HCT116 (cell line): ENCODE data around the gene TMEM174. TPM values are rescaled to one million over a fixed set of nuclear protein-coding genes. Genes with fewer than 3 reads are reported as not detected.

ENCODE experiments used
- ATAC-seq: fragments of 200-7000 bp; cut with Tn5 transposase; 2 replicates; pipeline ENCODE4 v1.9.1; 2020; ENCODE audit warnings: mild to moderate bottlenecking, moderate library complexity
- BruUV-seq: library from RNA; stranded (reverse); fragments of 400-500 nt; replicated peaks from 2 replicates; lab custom pipeline; 2021; lab: Mats Ljungman, UMichigan
- CTCF ChIA-PET: fragments of 300-600 bp; sonication (Branson Sonifier 250); formaldehyde crosslinking; loops from one replicate; lab custom pipeline; 2021; ENCODE audit warnings: antibody characterized with exemption; lab: Charles Lee
- POLR2A ChIA-PET: fragments of 300-600, 350-600 bp; sonication (Branson Sonifier 250); formaldehyde crosslinking; loops from one replicate; lab custom pipeline; 2021; ENCODE audit warnings: antibody characterized with exemption; lab: Charles Lee
- RAD21 ChIA-PET, 2 experiments: fragments of 300-600 bp; sonication (Branson Sonifier 250); formaldehyde crosslinking; loops; one replicate each; lab custom pipeline; 2023; ENCODE audit warnings: low total read pairs in 2 of 2; ENCODE audit not compliant: uncharacterized antibody in 2 of 2, unreplicated experiment in 2 of 2, low non-redundant PET in 1 of 2; lab: Charles Lee
- DNase-seq: peaks from one replicate; pipeline ENCODE4 v3.0.0-alpha.2; 2010; ENCODE audit warnings: low read depth, low spot score
- H2AFZ ChIP-seq: fragments of 200-600 bp; shearing (Covaris generic), sonication (generic); 2 replicates; pipeline ENCODE4 v1.6.1; 2017; ENCODE audit warnings: low read depth, mixed run types, mixed read lengths, antibody characterized with exemption, low read length; ENCODE audit not compliant: poor library complexity, severe bottlenecking
- H3K27ac ChIP-seq: 2 replicates; pipeline ENCODE4 v1.5.1; 2012; ENCODE audit warnings: low read depth, low read length
- H3K27me3 ChIP-seq: fragments of 200-600 bp; sonication (generic); 2 replicates; pipeline ENCODE4 v1.6.1; 2016; ENCODE audit warnings: mixed run types, low read length, mixed read lengths; ENCODE audit not compliant: insufficient read depth
- H3K36me3 ChIP-seq, 2 experiments: fragments of 200-500 bp in 1 of 2; fragments of 200-600 bp in 1 of 2; sonication (Bioruptor generic) in 1 of 2; sonication (generic) in 1 of 2; 2 replicates each; pipeline versions ENCODE4 v1.5.1 to v1.6.1; 2014 to 2016; ENCODE audit warnings: low read length in 2 of 2, inconsistent platforms in 1 of 2, mixed read lengths in 1 of 2, mixed run types in 1 of 2; ENCODE audit not compliant: insufficient read depth in 2 of 2, control insufficient read depth in 1 of 2
- H3K4me1 ChIP-seq, 2 experiments: fragments of 200-600 bp in 1 of 2; sonication (generic) in 1 of 2; 2 replicates each; pipeline versions ENCODE4 v1.5.1 to v1.6.1; 2012 to 2017; ENCODE audit warnings: low read length in 2 of 2, inconsistent platforms in 1 of 2, mild to moderate bottlenecking in 1 of 2, mixed read lengths in 1 of 2, mixed run types in 1 of 2, moderate library complexity in 1 of 2; ENCODE audit not compliant: insufficient read depth in 2 of 2, control insufficient read depth in 1 of 2
- H3K4me2 ChIP-seq: fragments of 200-600 bp; sonication (generic); 2 replicates; pipeline ENCODE4 v1.6.1; 2017; ENCODE audit warnings: mixed run types, low read length, mixed read lengths
- H3K4me3 ChIP-seq, 2 experiments: fragments of 200-600 bp in 1 of 2; sonication (generic) in 1 of 2; replicated peaks in 1 of 2; 2 replicates each; pipeline ENCODE4 v1.5.1; 2011 to 2016; ENCODE audit warnings: low read length in 2 of 2, control low read depth in 1 of 2, low read depth in 1 of 2, mild to moderate bottlenecking in 1 of 2, mixed read lengths in 1 of 2, mixed run types in 1 of 2
- H3K79me2 ChIP-seq: fragments of 200-600 bp; sonication (generic); 2 replicates; pipeline ENCODE4 v1.6.1; 2017; ENCODE audit warnings: mild to moderate bottlenecking, mixed run types, low read length, moderate library complexity, mixed read lengths; ENCODE audit not compliant: insufficient read depth
- H3K9ac ChIP-seq: fragments of 200-600 bp; sonication (generic); 2 replicates; pipeline ENCODE4 v1.6.1; 2016; ENCODE audit warnings: low read length, mixed read lengths
- H3K9me2 ChIP-seq: fragments of 200-600 bp; sonication (generic), shearing (Covaris generic); 2 replicates; pipeline ENCODE4 v1.6.1; 2017; ENCODE audit warnings: mixed run types, mild to moderate bottlenecking, moderate library complexity; ENCODE audit not compliant: insufficient read depth
- H3K9me3 ChIP-seq, 2 experiments: fragments of 200-500 bp in 1 of 2; fragments of 200-600 bp in 1 of 2; sonication (Bioruptor generic) in 1 of 2; sonication (generic) in 1 of 2; 2 replicates each; pipeline ENCODE4 v1.6.1; 2014 to 2017; ENCODE audit warnings: low read length in 2 of 2, mixed read lengths in 2 of 2, inconsistent platforms in 1 of 2, low read depth in 1 of 2, mild to moderate bottlenecking in 1 of 2, mixed run types in 1 of 2, moderate library complexity in 1 of 2; ENCODE audit not compliant: control insufficient read depth in 1 of 2, insufficient read depth in 1 of 2
- H4K20me1 ChIP-seq: fragments of 200-600 bp; sonication (generic), shearing (Covaris generic); 2 replicates; pipeline ENCODE4 v1.6.1; 2017; ENCODE audit warnings: mixed run types, mild to moderate bottlenecking, moderate library complexity; ENCODE audit not compliant: insufficient read depth
- CBX3 ChIP-seq: IDR thresholded peaks from 2 replicates; pipeline ENCODE4 v1.6.1; 2012; ENCODE audit warnings: low read depth
- EGR1 ChIP-seq: IDR thresholded peaks from 2 replicates; pipeline ENCODE4 v1.6.1; 2012; ENCODE audit warnings: low read depth
- ELF1 ChIP-seq: IDR thresholded peaks from 2 replicates; pipeline ENCODE4 v1.6.1; 2012; ENCODE audit warnings: low read depth, borderline replicate concordance
- EZH2 ChIP-seq: fragments of 200-600 bp; sonication (generic); IDR thresholded peaks from 2 replicates; pipeline ENCODE4 v1.6.1; 2017; ENCODE audit warnings: antibody characterized with exemption, mixed run types
- JUND ChIP-seq: IDR thresholded peaks from 2 replicates; pipeline ENCODE4 v1.6.1; 2012
- MAX ChIP-seq: IDR thresholded peaks from 2 replicates; pipeline ENCODE4 v1.6.1; 2012
- POLR2A ChIP-seq: IDR thresholded peaks from 2 replicates; pipeline ENCODE4 v1.7.0; 2011; ENCODE audit warnings: borderline replicate concordance; ENCODE audit not compliant: insufficient read depth, insufficient read length; ENCODE audit errors: extremely low read depth
- RAD21 ChIP-seq: IDR thresholded peaks from 2 replicates; pipeline ENCODE4 v1.6.1; 2012; ENCODE audit warnings: low read depth, mild to moderate bottlenecking
- SIN3A ChIP-seq: IDR thresholded peaks from 2 replicates; pipeline ENCODE4 v1.6.1; 2012; ENCODE audit warnings: low read depth
- SP1 ChIP-seq: IDR thresholded peaks from 2 replicates; pipeline ENCODE4 v1.6.1; 2012; ENCODE audit warnings: low read depth
- TCF7L2 ChIP-seq: IDR thresholded peaks from 2 replicates; pipeline ENCODE4 v1.7.0; 2011; ENCODE audit warnings: borderline replicate concordance, inconsistent platforms; ENCODE audit not compliant: insufficient read depth, insufficient read length; ENCODE audit errors: extremely low read depth
- YY1 ChIP-seq: IDR thresholded peaks from 2 replicates; pipeline ENCODE4 v1.6.1; 2011; ENCODE audit warnings: low read length, low read depth, moderate library complexity, mild to moderate bottlenecking; ENCODE audit not compliant: insufficient replicate concordance; ENCODE audit errors: extremely low read depth
- ZFX ChIP-seq: fragments of 450-650 bp; IDR thresholded peaks from 2 replicates; pipeline ENCODE4 v1.6.1; 2017
- intact Hi-C: fragments of 100-400 bp; cut with micrococcal nuclease; formaldehyde crosslinking; loops from 2 replicates; pipeline ENCODE4 v1.10.0; 2022
- total RNA-seq: library from RNA; stranded (reverse); gene quantifications from one replicate; pipeline ENCODE4 v1.2.1, GENCODE V29; 2021; ENCODE audit not compliant: unreplicated experiment
- TF ChIP-seq, protein P1 (sequence below): IDR thresholded peaks from 2 replicates; pipeline ENCODE4 v1.6.1; 2011; ENCODE audit warnings: mild to moderate bottlenecking, low read length, moderate library complexity; ENCODE audit not compliant: insufficient replicate concordance; ENCODE audit errors: extremely low read depth
- TF ChIP-seq, protein P2 (sequence below), 3 experiments: fragments of 200-600 bp in 1 of 3; sonication (generic) in 1 of 3; IDR thresholded peaks in 2 of 3; conservative IDR thresholded peaks in 1 of 3; 2 replicates each; pipeline ENCODE4 v1.5.1; 2012 to 2017; ENCODE audit warnings: low read depth in 2 of 3, low read length in 2 of 3, antibody characterized with exemption in 1 of 3, borderline replicate concordance in 1 of 3, control low read depth in 1 of 3, mild to moderate bottlenecking in 1 of 3, mixed read lengths in 1 of 3, mixed run types in 1 of 3, moderate library complexity in 1 of 3; ENCODE audit not compliant: insufficient read depth in 1 of 3

TMEM174 gene
- total RNA-seq, 1 experiment from 2014 or later, result not detected

DNA sequence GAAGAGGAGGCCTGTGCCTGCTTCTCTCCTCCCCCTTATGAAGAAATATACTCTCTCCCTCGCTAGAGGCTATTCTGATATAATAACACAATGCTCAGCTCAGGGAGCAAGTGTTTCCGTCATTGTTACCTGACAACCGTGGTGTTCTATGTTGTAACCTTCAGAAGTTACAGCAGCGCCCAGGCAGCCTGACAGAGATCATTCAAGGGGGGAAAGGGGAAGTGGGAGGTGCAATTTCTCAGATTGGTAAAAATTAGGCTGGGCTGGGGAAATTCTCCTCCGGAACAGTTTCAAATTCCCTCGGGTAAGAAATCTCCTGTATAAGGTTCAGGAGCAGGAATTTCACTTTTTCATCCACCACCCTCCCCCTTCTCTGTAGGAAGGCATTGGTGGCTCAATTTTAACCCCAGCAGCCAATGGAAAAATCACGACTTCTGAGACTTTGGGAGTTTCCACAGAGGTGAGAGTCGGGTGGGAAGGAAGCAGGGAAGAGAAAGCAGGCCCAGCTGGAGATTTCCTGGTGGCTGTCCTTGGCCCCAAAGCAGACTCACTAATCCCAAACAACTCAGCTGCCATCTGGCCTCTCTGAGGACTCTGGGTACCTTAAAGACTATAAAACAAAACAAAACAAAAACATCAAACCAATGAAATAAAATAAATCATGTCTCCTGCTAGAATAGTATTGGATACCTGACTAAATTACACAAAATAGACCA, 1.3 kb downstream of the TMEM174 start:
- H3K9me2 ChIP-seq, result no peaks in the 10 kb centered on the region
- no TSS peak for BruUV-seq
- TF ChIP-seq EGR1, result no peak
- TF ChIP-seq, protein P1, sequence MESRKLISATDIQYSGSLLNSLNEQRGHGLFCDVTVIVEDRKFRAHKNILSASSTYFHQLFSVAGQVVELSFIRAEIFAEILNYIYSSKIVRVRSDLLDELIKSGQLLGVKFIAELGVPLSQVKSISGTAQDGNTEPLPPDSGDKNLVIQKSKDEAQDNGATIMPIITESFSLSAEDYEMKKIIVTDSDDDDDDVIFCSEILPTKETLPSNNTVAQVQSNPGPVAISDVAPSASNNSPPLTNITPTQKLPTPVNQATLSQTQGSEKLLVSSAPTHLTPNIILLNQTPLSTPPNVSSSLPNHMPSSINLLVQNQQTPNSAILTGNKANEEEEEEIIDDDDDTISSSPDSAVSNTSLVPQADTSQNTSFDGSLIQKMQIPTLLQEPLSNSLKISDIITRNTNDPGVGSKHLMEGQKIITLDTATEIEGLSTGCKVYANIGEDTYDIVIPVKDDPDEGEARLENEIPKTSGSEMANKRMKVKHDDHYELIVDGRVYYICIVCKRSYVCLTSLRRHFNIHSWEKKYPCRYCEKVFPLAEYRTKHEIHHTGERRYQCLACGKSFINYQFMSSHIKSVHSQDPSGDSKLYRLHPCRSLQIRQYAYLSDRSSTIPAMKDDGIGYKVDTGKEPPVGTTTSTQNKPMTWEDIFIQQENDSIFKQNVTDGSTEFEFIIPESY, result no peak
- TF ChIP-seq SIN3A, result no peak
- TF ChIP-seq SP1, result no peak
- TF ChIP-seq RAD21, result no peak
- TF ChIP-seq, protein P2, sequence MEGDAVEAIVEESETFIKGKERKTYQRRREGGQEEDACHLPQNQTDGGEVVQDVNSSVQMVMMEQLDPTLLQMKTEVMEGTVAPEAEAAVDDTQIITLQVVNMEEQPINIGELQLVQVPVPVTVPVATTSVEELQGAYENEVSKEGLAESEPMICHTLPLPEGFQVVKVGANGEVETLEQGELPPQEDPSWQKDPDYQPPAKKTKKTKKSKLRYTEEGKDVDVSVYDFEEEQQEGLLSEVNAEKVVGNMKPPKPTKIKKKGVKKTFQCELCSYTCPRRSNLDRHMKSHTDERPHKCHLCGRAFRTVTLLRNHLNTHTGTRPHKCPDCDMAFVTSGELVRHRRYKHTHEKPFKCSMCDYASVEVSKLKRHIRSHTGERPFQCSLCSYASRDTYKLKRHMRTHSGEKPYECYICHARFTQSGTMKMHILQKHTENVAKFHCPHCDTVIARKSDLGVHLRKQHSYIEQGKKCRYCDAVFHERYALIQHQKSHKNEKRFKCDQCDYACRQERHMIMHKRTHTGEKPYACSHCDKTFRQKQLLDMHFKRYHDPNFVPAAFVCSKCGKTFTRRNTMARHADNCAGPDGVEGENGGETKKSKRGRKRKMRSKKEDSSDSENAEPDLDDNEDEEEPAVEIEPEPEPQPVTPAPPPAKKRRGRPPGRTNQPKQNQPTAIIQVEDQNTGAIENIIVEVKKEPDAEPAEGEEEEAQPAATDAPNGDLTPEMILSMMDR (IDR thresholded peaks at IDR 0.05 in 2 of 3, conservative IDR thresholded peaks at IDR 0.05 in 1 of 3; ENCODE audit: borderline replicate concordance in 1 of 3, insufficient read depth in 1 of 3, low read depth in 2 of 3, low read length in 2 of 3), result no peak
- TF ChIP-seq POLR2A, result no peak
- TF ChIP-seq YY1, result no peak
- TF ChIP-seq MAX, result no peak
- no peak for TF ChIP-seq ELF1
- no peak for TF ChIP-seq TCF7L2
- TF ChIP-seq EZH2, result no peak
- TF ChIP-seq JUND, result no peak
- TF ChIP-seq CBX3, result no peak
- TF ChIP-seq ZFX, result no peak
- TF ChIP-seq, all 23 proteins: peak for 0
- ATAC-seq (no peak), DNase-seq (no peak)
- POLR2A ChIA-PET, result no interaction called here
- RAD21 ChIA-PET, result no interaction called here
- Histone ChIP-seq H3K27me3 (no peaks in the 10 kb centered on the region), H2AFZ (no peak overlapping the region), H3K79me2 (no peaks in the 10 kb centered on the region), H3K4me3 (no peak overlapping the region), H4K20me1 (no peaks in the 10 kb centered on the region), H3K4me2 (no peak overlapping the region), H3K9me3 (no peaks in the 10 kb centered on the region), H3K4me1 (no peaks in the 10 kb centered on the region), H3K9ac (no peak overlapping the region), H3K27ac (no peak overlapping the region), H3K36me3 (no peaks in the 10 kb centered on the region)
- intact Hi-C loops, result no loop called here
- CTCF ChIA-PET, result no interaction called here
